SK-N-SH (cell line): Measurements from ENCODE around the gene KIF6. TPM values are rescaled to one million over a fixed set of nuclear protein-coding genes. Genes with fewer than 3 reads are reported as not detected.

Experiments
- CTCF ChIA-PET: fragments of 300-600, 350-600 bp; formaldehyde crosslinking; extraction: SDS; loops from one replicate; lab custom pipeline; 2021; lab: Yijun Ruan, JAX
- POLR2A ChIA-PET: fragments of 350-600 bp; sonication (Branson Sonifier 250); formaldehyde crosslinking; extraction: SDS; loops from one replicate; lab custom pipeline; 2020; ENCODE audit warnings: antibody characterized with exemption, inconsistent platforms; lab: Yijun Ruan, JAX
- DNase-seq: peaks from one replicate; pipeline ENCODE4 v3.0.0; 2012
- H2AFZ ChIP-seq: fragments of 200-600 bp; sonication (generic); 2 replicates; pipeline ENCODE4 v1.8.1; 2016; ENCODE audit warnings: antibody characterized with exemption, mild to moderate bottlenecking, low read depth
- H3F3A ChIP-seq: fragments of 200-600 bp; sonication (generic); replicated peaks from 2 replicates; pipeline ENCODE3; 2016; ENCODE audit warnings: antibody characterized with exemption, mild to moderate bottlenecking; ENCODE audit not compliant: insufficient read depth
- H3K27ac ChIP-seq, 2 experiments: fragments of 200-500 bp in 1 of 2; fragments of 200-600 bp in 1 of 2; sonication (Bioruptor generic) in 1 of 2; sonication (generic), shearing (Covaris generic) in 1 of 2; 2 replicates each; pipeline versions ENCODE4 v1.5.1 to v1.6.1; 2014 to 2016; ENCODE audit warnings: low read depth in 2 of 2, inconsistent platforms in 1 of 2, low read length in 1 of 2, mild to moderate bottlenecking in 1 of 2, mixed read lengths in 1 of 2
- H3K27me3 ChIP-seq: fragments of 200-600 bp; sonication (generic), shearing (Covaris generic); 2 replicates; pipeline ENCODE4 v1.6.1; 2016; ENCODE audit warnings: mixed run types; ENCODE audit not compliant: insufficient read depth
- H3K36me3 ChIP-seq, 2 experiments: fragments of 200-500 bp in 1 of 2; fragments of 200-600 bp in 1 of 2; sonication (Bioruptor generic) in 1 of 2; sonication (generic) in 1 of 2; replicated peaks in 1 of 2; 2 replicates each; pipeline versions ENCODE3 to v1.5.1; 2014 to 2016; ENCODE audit warnings: low read length in 1 of 2, mild to moderate bottlenecking in 1 of 2; ENCODE audit not compliant: insufficient read depth in 2 of 2, control insufficient read depth in 1 of 2
- H3K4me1 ChIP-seq, 2 experiments: fragments of 200-500 bp in 1 of 2; fragments of 200-600 bp in 1 of 2; sonication (Bioruptor generic) in 1 of 2; sonication (generic), shearing (Covaris generic) in 1 of 2; 2 replicates each; pipeline versions ENCODE4 v1.5.1 to v1.6.1; 2014 to 2016; ENCODE audit warnings: low read depth in 1 of 2, low read length in 1 of 2, mixed run types in 1 of 2; ENCODE audit not compliant: insufficient read depth in 2 of 2, control insufficient read depth in 1 of 2
- H3K4me2 ChIP-seq: fragments of 200-600 bp; sonication (generic), shearing (Covaris generic); 2 replicates; pipeline ENCODE4 v1.6.1; 2017; ENCODE audit warnings: mixed run types
- H3K4me3 ChIP-seq, 2 experiments: fragments of 200-500 bp in 1 of 2; fragments of 200-600 bp in 1 of 2; sonication (Bioruptor generic) in 1 of 2; sonication (generic), shearing (Covaris generic) in 1 of 2; 2 replicates each; pipeline versions ENCODE4 v1.5.1 to v1.8.1; 2014 to 2016; ENCODE audit warnings: low read depth in 2 of 2, inconsistent platforms in 1 of 2, low read length in 1 of 2, mild to moderate bottlenecking in 1 of 2, mixed read lengths in 1 of 2, moderate library complexity in 1 of 2
- H3K79me2 ChIP-seq: fragments of 200-600 bp; sonication (generic); 2 replicates; pipeline ENCODE4 v1.8.1; 2017; ENCODE audit warnings: mild to moderate bottlenecking; ENCODE audit not compliant: insufficient read depth
- H3K9ac ChIP-seq: fragments of 200-600 bp; sonication (generic); 2 replicates; pipeline ENCODE4 v1.6.1; 2017; ENCODE audit warnings: mixed run types
- H3K9me2 ChIP-seq: fragments of 200-600 bp; sonication (generic); 2 replicates; pipeline ENCODE4 v1.6.1; 2017; ENCODE audit warnings: mixed run types
- H3K9me3 ChIP-seq: fragments of 200-600 bp; sonication (generic); 2 replicates; pipeline ENCODE4 v1.6.1; 2017; ENCODE audit warnings: mixed run types, mild to moderate bottlenecking, moderate library complexity
- H4K20me1 ChIP-seq: fragments of 200-600 bp; sonication (generic); 2 replicates; pipeline ENCODE4 v1.6.1; 2017; ENCODE audit warnings: mild to moderate bottlenecking, mixed run types; ENCODE audit not compliant: insufficient read depth
- ELF1 ChIP-seq: IDR thresholded peaks from 2 replicates; pipeline ENCODE4 v1.4.0; 2012
- GABPA ChIP-seq: IDR thresholded peaks from 2 replicates; pipeline ENCODE4 v1.4.0; 2012; ENCODE audit warnings: low read depth, mild to moderate bottlenecking
- JUND ChIP-seq: IDR thresholded peaks from 2 replicates; pipeline ENCODE4 v1.4.0; 2012
- MEF2A ChIP-seq: IDR thresholded peaks from 2 replicates; pipeline ENCODE4 v1.4.0; 2012; ENCODE audit warnings: low read depth, borderline replicate concordance
- MXI1 ChIP-seq: IDR thresholded peaks from 2 replicates; pipeline ENCODE4 v1.6.1; 2012; ENCODE audit warnings: mild to moderate bottlenecking, low read depth, low read length, improper control_type of control experiment
- NFIC ChIP-seq: IDR thresholded peaks from 2 replicates; pipeline ENCODE4 v1.4.0; 2012; ENCODE audit warnings: borderline replicate concordance
- PBX3 ChIP-seq: IDR thresholded peaks from 2 replicates; pipeline ENCODE4; 2012
- POLR2AphosphoS5 ChIP-seq: IDR thresholded peaks from 2 replicates; pipeline ENCODE4 v1.6.1; 2012; ENCODE audit warnings: low read depth, low read length
- RAD21 ChIP-seq: IDR thresholded peaks from 2 replicates; pipeline ENCODE4 v1.6.1; 2012; ENCODE audit warnings: mild to moderate bottlenecking, low read length
- REST ChIP-seq: IDR thresholded peaks from 2 replicates; pipeline ENCODE4 v1.6.1; 2012; ENCODE audit warnings: mild to moderate bottlenecking, low read depth, low read length, moderate library complexity
- SIN3A ChIP-seq: IDR thresholded peaks from 2 replicates; pipeline ENCODE4 v1.6.1; 2012; ENCODE audit warnings: low read depth, mild to moderate bottlenecking, low read length, moderate library complexity, borderline replicate concordance
- TAF1 ChIP-seq: IDR thresholded peaks from 2 replicates; pipeline ENCODE4 v1.6.1; 2012; ENCODE audit warnings: low read depth, mild to moderate bottlenecking, low read length, moderate library complexity, borderline replicate concordance
- USF2 ChIP-seq: fragments of 150-350 bp; IDR thresholded peaks from 2 replicates; pipeline ENCODE4 v1.6.1; 2017; ENCODE audit warnings: antibody characterized with exemption, low read length, low read depth, borderline replicate concordance
- WGBS: methylation state at CpG from one replicate; pipeline ENCODE4 v1.1.6; 2017; ENCODE audit warnings: low lambda C conversion rate; 5-methylcytosine and 5-hydroxymethylcytosine counted together
- polyA plus RNA-seq, 3 experiments: library from polyadenylated mRNA; depleted of rRNA; stranded (reverse); fragments of >200 nt; gene quantifications; 2 replicates each; pipeline ENCODE4 v1.2.3, GENCODE V29; 2012

The KIF6 gene
- polyA plus RNA-seq, 1 of the 3 experiments (the other 2 are of a cell fraction) = 0.13 TPM

DNA sequence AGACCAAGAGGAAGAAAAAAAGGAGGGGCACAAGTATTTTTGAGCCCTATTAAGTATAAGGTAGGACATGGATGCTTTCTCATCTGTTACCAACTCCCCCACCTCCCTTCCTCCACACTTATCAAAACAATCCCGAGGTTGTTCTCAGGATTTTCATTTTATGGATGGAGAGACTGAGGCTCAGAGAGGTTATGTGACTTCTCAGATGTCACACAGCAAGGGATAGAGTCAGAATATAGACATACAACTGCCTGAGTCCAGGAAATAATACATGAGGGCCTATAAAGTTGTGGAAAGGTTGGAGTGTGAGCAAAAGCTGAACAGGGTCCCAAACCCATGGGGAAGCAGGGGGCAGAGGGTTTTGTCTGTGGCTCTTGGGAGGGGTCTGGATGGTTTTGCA, 430.3 kb downstream of the KIF6 start:
- peaks cover 0 to 10% of the 10 kb centered on the region in 2 experiments; a peak in 1 of 4 replicates for H3K4me1 ChIP-seq
- no peaks in the 10 kb centered on the region for H3K36me3 ChIP-seq
- no peak for DNase-seq
- H2AFZ ChIP-seq = no peak overlapping the region
- TF ChIP-seq GABPA (no peak), RAD21 (no peak), POLR2AphosphoS5 (no peak), TAF1 (no peak), USF2 (no peak), NFIC (no peak), SIN3A (no peak), MEF2A (no peak), PBX3 (no peak)
- no peak overlapping the region for H3K27ac ChIP-seq
- no peak overlapping the region for H3K4me3 ChIP-seq
- H3K4me2 ChIP-seq = no peak overlapping the region
- H3K9me2 ChIP-seq = no peaks in the 10 kb centered on the region
- no peaks in the 10 kb centered on the region for H3K9me3 ChIP-seq
- H3K79me2 ChIP-seq = no peaks in the 10 kb centered on the region
- WGBS = 13% methylated on average over 1 of the region's 1 CpG
- H3K27me3 ChIP-seq = no peaks in the 10 kb centered on the region
- H3K9ac ChIP-seq = no peak overlapping the region
- no peaks in the 10 kb centered on the region for H3F3A ChIP-seq
- no peaks in the 10 kb centered on the region for H4K20me1 ChIP-seq
- ChIA-PET CTCF (interaction anchor here (0.7 to 1.9 kb wide), 7 partner anchors 8 to 423 kb away, joined by 3 to 8 read pairs (median 3); no protein-coding TSS in a partner anchor), POLR2A (no interaction called here)

DNA sequence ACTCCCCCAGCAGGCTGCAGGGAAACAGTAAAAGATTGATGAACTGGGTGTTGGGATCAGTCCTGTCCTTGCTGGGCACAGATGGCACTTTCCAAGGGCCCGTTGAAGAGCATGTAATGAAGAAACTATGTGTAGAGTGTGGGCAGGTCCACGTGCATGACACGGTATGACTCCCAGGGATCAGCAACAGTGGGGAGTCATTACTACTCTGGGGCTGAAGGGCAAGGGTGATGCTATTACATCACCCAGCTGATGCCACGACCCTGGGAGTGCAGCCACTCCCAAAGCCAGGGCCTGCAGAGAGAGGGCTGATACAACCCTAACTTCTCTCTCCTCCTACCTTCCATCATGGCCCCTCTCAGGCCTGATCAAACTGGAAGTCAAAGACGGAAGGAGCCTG, 431.1 kb downstream of the KIF6 start:
- H3K4me3 ChIP-seq = no peak overlapping the region
- no peaks in the 10 kb centered on the region for H3K9me3 ChIP-seq
- no peak overlapping the region for H3K4me2 ChIP-seq
- no peaks in the 10 kb centered on the region for H3K27me3 ChIP-seq
- POLR2A ChIA-PET = no interaction called here
- H3K9me2 ChIP-seq = no peaks in the 10 kb centered on the region
- TF ChIP-seq MXI1 (no peak), JUND (no peak), REST (no peak), TAF1 (no peak), ELF1 (no peak)
- H3F3A ChIP-seq = no peaks in the 10 kb centered on the region
- H3K27ac ChIP-seq = no peak overlapping the region
- no peak for DNase-seq
- H3K79me2 ChIP-seq = no peaks in the 10 kb centered on the region
- CTCF ChIA-PET = interaction anchor here (0.7 to 1.9 kb wide), 6 partner anchors 9 to 422 kb away, joined by 3 to 8 read pairs (median 3); no protein-coding TSS in a partner anchor
- H4K20me1 ChIP-seq = no peaks in the 10 kb centered on the region
- no peaks in the 10 kb centered on the region for H3K36me3 ChIP-seq
- no peak overlapping the region for H2AFZ ChIP-seq
- peaks cover 0 to 10% of the 10 kb centered on the region in 2 experiments; a peak in 1 of 4 replicates for H3K4me1 ChIP-seq
- WGBS = 35% methylated on average over 5 of the region's 5 CpGs
- H3K9ac ChIP-seq = no peak overlapping the region
